Kasumi-1 (cell line): ENCODE results near the gene AP2A2.

Source experiments
- DNase-seq, 2 experiments: peaks; one replicate each; lab custom pipeline; 2025; lab: John Stamatoyannopoulos, UW

The AP2A2 gene

GRCh38 chr11:996681-997080 lies 71.0 kb downstream of the AP2A2 start:
- no peak for DNase-seq

DNA sequence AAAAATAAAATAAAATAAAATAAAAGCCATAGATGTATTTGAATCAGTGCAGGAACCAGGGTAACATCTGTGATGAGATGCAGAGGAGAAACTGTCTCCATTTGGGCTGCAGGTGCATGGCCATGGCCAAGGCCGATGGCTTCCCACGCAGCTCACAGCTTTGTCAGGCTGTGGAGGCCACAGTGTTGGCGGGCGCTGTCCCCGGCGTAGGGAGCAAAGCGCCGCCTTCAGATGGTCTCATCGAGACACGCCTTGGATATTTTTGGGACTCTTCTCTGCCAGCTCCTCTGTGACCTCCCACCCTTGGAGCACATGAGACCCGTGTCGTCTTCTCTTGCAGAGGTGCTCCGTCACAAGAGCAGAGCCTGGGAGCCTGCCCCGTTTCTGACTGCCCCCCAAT lies 72.2 kb downstream of the AP2A2 start:
- no peak for DNase-seq

DNA sequence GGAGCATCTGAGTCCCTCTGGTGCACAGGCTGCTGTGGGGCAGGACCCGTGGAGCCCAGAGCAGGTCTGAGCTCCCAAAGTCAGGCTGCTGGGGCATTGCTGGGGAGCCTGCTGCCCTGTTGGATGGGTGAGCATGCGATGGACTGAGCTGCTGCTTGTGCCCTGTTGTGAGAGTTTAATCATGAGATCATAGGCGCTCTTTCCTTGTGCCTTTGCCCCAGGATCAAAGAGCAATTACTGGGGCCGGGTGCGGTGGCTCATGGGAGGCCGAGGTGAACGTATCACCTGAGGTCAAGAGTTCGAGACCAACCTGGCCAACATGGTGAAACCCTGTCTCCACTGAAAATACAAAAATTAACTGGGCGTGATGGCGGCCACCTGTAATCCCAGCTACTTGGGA lies 73.3 kb downstream of the AP2A2 start:
- DNase-seq, result no peak

DNA sequence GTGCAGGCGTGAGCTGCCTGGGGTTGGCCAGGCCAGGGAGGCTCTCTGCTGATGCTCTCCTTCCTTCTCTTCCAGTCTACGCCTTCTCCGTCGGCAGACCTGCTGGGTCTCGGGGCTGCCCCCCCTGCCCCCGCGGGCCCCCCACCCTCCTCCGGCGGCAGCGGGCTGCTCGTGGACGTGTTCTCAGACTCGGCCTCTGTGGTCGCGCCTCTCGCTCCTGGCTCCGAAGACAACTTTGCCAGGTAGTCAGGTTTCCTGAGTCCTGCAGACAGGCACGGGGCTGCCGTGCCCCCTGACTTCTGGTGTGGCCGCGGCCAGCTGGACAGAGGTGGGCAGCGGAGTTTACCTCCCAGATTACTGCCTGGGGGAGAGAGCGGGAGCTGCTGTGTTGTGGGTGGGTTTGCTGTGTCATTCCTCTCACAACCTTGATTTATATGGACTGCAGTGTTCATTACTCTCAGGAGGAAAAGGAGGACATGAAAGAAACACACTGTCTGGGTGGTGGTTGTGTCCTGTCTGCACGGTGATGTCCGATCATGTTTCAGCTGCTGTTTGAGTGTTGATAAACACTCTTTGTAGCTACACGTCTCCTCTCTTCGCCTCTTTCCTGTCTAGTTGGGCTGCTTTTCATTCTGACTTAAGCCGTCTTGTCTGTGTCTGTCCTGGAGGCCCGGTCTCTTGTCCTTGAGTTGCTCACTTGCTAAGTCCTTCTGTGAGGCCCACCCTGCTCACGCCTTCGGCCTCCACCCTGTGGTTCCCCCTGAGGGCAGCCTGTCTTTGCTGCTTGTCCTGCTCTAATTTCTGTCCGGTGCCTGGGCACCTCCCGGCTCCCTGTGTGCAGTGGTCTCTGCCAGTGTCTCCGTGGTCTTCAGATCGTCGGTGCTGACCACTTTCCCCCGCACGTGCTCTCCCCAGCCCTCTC lies 74.9 kb downstream of the AP2A2 start:
- DNase-seq, result no peak

DNA sequence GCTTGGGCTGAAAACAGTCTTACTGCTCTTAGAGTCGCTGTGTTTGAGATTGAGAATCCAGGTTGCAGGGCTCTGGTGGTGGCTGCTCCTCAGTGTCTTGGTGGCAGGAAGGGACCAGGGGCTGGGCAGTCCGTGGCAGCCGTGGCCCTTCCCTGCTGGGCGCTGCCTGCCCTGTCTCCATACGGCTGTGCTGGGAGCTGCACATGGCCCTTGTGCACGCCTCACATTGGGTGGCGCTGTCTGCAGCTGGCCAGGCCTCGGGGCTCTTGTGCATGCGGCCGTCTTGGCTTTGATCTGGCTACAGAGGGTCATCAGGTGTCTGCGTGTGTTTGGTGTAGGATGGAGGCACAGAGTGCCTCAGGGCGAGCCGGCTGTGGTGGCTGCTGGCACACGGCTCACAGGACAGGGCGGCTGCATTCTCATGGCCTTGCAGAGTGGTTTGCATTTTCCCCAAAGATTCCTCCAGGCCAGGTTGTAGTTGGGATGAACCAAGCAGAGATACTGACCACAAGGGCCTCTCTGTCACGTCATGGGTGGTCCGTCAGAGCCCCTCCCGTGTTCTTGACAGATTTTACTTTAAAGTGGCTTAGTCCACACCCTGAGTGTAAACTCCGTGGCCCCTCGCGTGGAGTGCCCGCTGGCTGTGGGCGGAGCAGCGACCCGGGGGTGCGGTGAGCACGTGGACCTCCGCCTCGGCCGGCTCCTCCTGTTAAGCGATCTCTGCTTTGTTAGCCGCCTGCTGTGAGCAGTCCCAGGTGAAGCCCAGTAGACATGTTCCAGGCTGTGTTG lies 76.1 kb downstream of the AP2A2 start:
- no peak for DNase-seq

DNA sequence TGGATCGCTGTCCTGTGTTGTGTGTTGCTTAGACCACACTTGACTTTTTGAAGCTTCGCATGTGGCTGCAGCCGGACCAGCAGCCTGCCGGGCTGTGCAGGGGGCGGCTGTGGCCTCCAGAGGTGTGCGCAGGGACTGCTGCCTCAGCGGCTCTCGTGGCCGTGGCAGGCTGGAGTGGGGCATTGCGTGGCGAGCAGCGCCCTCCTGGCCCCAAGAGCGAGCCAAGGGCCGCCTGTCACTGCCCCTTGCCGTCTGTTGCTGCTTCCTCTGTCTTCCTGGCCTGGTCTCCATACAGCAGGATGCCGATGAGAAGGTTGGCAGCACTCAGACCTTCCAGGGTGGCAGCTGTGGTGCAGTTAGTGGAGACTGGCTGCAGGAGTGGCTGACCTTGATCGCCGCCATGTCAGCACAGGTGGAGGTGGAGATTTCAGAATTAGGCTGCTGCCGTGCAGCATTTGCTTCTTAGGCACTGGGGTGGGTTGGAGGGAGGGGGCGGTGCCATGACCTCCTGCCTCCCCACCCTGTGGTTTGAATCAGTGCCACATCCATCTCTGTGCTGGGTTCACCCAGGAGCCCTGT lies 76.8 kb downstream of the AP2A2 start:
- DNase-seq, result no peak

DNA sequence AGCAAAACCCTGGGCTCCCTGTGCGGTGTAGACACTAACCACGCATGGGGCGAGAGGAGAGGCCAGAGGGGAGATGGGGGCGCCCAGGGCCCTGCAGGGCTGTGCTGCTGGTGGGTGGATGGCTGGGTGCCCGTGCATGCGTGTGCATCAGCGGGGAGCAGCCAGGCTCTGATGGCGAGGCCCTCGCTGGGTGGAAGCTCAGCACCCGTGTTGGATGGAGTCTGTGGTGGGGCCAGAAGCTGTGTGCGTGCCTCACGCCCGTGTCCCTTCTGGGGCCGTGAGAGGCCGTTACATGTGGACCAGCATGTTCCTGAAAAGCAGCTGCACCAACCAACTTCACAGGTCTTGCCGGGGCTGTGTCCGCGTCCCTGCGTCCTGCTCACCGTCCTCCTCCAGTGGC lies 77.5 kb downstream of the AP2A2 start:
- no peak for DNase-seq

GRCh38 chr11:1005928-1006327 lies 80.3 kb downstream of the AP2A2 start:
- no peak for DNase-seq

DNA sequence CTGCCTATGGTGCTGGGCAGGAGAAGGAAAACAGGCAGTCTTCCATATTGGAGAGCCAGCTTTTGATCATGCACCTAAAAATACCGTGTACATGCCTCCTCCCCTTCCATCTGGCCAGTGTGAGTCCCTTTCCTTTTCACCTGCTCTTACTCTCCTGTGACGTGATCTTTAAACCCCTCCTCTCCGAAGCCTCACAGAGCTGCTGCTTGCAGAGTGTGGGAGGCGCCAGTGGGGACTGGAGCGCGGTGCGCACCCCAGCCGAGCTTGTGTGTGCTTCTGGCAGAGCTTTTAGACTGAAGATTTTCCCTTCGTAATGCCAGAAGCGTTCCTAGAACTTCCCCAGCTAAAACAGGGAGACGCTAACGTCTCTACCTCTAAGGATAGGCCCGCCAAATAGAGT lies 81.1 kb downstream of the AP2A2 start:
- DNase-seq, result no peak

DNA sequence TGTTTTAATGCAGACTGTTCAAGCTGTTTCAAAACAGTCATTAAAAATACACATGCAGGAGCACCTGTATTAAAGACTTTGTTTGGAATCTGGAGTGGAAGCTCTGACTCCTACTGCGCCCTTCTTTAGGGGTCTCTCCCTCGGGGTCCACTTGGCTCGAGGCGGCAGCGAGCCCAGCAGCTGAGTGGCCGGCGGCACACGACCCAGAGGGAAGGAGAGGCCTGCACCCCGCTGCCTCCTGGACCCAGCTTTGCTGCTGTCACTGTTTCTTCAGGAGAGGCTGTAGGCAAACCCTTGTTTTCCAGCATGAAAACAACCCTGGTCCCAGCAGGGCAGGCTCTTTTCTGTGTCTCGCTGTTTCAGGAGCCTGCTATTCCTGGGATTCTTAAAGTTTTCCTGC lies 81.6 kb downstream of the AP2A2 start:
- no peak for DNase-seq

GRCh38 chr11:1008001-1008802 lies 82.5 kb downstream of the AP2A2 start:
- DNase-seq, result no peak

DNA sequence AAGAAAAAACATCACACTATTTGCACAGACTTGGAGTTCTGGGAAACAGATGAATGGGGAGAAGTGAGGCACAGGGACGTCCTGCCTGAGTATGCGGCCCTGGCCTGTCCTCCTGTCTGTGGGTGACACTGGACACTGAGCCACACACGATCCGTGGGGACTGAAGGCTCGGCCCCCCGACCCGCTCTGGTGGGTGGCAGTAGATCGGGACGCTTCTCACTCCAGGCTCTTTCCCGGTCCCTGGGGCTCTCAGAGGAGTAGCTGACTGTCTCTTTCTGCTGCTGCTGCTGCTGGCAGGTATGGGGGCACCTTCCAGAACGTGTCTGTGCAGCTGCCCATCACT lies 83.1 kb downstream of the AP2A2 start:
- DNase-seq, result no peak

DNA sequence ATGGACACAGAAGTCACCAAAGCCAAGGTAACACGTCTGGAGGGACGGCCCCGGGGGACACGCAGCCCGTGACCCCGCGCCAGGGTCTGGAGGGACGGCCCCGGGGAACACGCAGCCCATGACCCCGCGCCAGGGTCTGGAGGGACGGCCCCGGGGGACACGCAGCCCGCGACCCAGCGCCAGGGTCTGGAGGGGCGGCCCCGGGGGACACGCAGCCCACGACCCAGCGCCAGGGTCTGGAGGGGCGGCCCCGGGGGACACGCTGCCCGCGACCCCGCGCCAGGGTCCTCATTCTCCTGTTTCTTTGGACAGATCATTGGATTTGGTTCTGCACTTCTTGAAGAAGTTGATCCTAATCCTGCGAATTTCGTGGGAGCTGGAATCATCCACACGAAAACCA lies 83.7 kb downstream of the AP2A2 start:
- DNase-seq, result no peak

GRCh38 chr11:1009991-1010390 lies 84.3 kb downstream of the AP2A2 start:
- no peak for DNase-seq

DNA sequence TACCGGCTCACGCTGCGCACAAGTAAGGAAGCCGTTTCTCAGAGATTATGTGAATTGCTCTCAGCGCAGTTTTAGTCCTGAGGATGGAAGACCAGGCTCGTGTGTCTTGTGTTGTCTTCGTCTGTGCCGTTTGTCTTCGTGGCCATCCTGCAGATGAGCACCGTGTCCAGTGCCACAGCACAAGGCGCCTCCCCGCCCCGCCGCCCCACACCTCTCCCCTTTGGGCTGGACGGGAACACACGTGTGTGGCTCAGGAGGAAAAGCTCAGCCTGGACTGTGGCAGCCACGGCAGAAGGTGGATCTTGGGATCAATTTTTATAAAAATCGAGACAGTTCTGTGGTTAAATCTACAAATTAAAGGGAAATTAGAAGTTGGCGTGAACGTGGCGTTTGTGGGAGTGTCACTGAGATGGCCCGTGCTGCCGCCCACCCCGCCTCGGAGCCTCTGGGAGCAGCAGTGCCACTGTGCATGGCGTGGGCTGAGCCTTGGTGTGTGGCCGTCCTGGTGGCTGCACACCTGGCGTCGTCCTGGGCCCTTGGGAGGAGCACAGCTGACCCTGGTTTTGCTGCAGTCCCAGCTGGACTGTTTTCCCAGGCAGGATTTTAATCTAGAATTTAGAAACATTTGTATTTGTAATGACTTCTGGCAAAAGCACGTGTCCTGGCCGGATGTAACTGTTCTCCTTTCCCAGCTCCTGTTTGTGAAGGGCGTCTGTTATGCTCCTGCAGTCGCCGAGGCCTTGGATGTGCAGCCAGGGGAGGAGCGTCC lies 85.1 kb downstream of the AP2A2 start:
- DNase-seq, result no peak

DNA sequence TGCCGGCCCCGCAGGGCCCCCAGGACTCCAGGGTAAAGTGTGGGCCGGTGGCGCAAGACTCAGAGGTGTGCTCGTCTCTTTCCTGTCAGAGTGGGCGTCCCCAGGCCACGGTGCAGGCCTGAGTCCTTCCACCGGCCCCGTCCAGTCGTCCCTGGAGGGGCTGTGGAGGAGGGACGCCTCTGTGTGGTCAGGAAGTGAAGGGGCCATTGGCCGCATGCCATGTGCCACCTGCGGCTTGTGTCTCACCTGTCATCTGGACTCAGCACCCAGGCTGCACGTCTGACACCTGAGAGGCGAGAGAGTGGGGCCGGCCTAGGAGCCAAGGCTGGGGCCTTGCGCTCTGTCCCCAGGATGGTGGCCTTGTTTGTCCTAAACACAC lies 85.6 kb downstream of the AP2A2 start:
- DNase-seq, result no peak

GRCh38 chr11:1012291-1012690 lies 86.6 kb downstream of the AP2A2 start:
- DNase-seq, result no peak

- DNase-seq, result no peak
Observed at GRCh38 chr11:1012740-1013630, 87.3 kb downstream of the AP2A2 start.

DNA sequence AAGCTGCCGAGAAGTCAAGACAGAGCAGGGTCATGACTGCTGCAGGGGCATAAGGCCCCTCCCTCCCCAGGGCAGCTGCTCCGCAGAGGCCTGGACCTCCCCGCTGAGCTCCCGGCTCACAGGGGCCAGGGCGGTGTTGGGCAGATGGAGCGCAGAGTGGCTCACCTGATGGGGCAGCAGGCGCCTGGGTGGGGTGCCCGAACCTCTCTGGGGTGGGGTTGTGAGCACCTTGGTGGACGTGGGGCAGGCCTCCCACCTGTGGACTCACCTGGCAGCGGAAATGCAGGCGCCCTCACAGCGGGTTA lies 87.9 kb downstream of the AP2A2 start:
- no peak for DNase-seq

DNA sequence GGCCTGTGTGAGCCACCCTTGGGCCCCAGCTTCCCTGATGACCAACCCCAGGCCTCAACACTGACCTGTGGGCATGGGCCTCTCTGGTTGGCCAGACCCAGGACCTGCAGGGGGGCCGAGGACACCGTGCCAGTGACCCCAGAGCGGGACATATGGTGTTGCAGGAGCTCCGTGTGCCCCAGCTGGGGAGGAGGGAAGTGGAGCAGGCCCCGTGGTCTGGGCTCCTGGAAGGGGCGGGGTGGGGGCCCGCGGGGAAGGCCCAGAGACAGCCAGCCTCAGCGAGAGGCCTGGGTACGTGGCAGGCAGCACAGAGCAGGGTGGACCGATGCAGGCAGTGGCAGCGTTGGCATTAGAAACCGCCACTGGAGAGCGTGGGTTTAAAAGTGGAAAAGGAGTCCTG lies 88.6 kb downstream of the AP2A2 start:
- DNase-seq, result no peak

GRCh38 chr11:1015064-1015463 lies 89.4 kb downstream of the AP2A2 start:
- no peak for DNase-seq
